SK-N-SH (cell line): ENCODE results near the gene AKAP11. TPM values are rescaled to one million over a fixed set of nuclear protein-coding genes. Genes with fewer than 3 reads are reported as not detected.

Source experiments
- CTCF ChIA-PET: fragments of 300-600, 350-600 bp; formaldehyde crosslinking; extraction: SDS; loops from one replicate; lab custom pipeline; 2021; lab: Yijun Ruan, JAX
- POLR2A ChIA-PET: fragments of 350-600 bp; sonication (Branson Sonifier 250); formaldehyde crosslinking; extraction: SDS; loops from one replicate; lab custom pipeline; 2020; ENCODE audit warnings: antibody characterized with exemption, inconsistent platforms; lab: Yijun Ruan, JAX
- DNase-seq: peaks from one replicate; pipeline ENCODE4 v3.0.0; 2012
- H2AFZ ChIP-seq: fragments of 200-600 bp; sonication (generic); 2 replicates; pipeline ENCODE4 v1.8.1; 2016; ENCODE audit warnings: antibody characterized with exemption, mild to moderate bottlenecking, low read depth
- H3F3A ChIP-seq: fragments of 200-600 bp; sonication (generic); replicated peaks from 2 replicates; pipeline ENCODE3; 2016; ENCODE audit warnings: antibody characterized with exemption, mild to moderate bottlenecking; ENCODE audit not compliant: insufficient read depth
- H3K27ac ChIP-seq, 2 experiments: fragments of 200-500 bp in 1 of 2; fragments of 200-600 bp in 1 of 2; sonication (Bioruptor generic) in 1 of 2; sonication (generic), shearing (Covaris generic) in 1 of 2; 2 replicates each; pipeline versions ENCODE4 v1.5.1 to v1.6.1; 2014 to 2016; ENCODE audit warnings: low read depth in 2 of 2, inconsistent platforms in 1 of 2, low read length in 1 of 2, mild to moderate bottlenecking in 1 of 2, mixed read lengths in 1 of 2
- H3K27me3 ChIP-seq: fragments of 200-600 bp; sonication (generic), shearing (Covaris generic); 2 replicates; pipeline ENCODE4 v1.6.1; 2016; ENCODE audit warnings: mixed run types; ENCODE audit not compliant: insufficient read depth
- H3K36me3 ChIP-seq, 2 experiments: fragments of 200-500 bp in 1 of 2; fragments of 200-600 bp in 1 of 2; sonication (Bioruptor generic) in 1 of 2; sonication (generic) in 1 of 2; replicated peaks in 1 of 2; 2 replicates each; pipeline versions ENCODE3 to v1.5.1; 2014 to 2016; ENCODE audit warnings: low read length in 1 of 2, mild to moderate bottlenecking in 1 of 2; ENCODE audit not compliant: insufficient read depth in 2 of 2, control insufficient read depth in 1 of 2
- H3K4me1 ChIP-seq, 2 experiments: fragments of 200-500 bp in 1 of 2; fragments of 200-600 bp in 1 of 2; sonication (Bioruptor generic) in 1 of 2; sonication (generic), shearing (Covaris generic) in 1 of 2; 2 replicates each; pipeline versions ENCODE4 v1.5.1 to v1.6.1; 2014 to 2016; ENCODE audit warnings: low read depth in 1 of 2, low read length in 1 of 2, mixed run types in 1 of 2; ENCODE audit not compliant: insufficient read depth in 2 of 2, control insufficient read depth in 1 of 2
- H3K4me2 ChIP-seq: fragments of 200-600 bp; sonication (generic), shearing (Covaris generic); 2 replicates; pipeline ENCODE4 v1.6.1; 2017; ENCODE audit warnings: mixed run types
- H3K4me3 ChIP-seq, 2 experiments: fragments of 200-500 bp in 1 of 2; fragments of 200-600 bp in 1 of 2; sonication (Bioruptor generic) in 1 of 2; sonication (generic), shearing (Covaris generic) in 1 of 2; 2 replicates each; pipeline versions ENCODE4 v1.5.1 to v1.8.1; 2014 to 2016; ENCODE audit warnings: low read depth in 2 of 2, inconsistent platforms in 1 of 2, low read length in 1 of 2, mild to moderate bottlenecking in 1 of 2, mixed read lengths in 1 of 2, moderate library complexity in 1 of 2
- H3K79me2 ChIP-seq: fragments of 200-600 bp; sonication (generic); 2 replicates; pipeline ENCODE4 v1.8.1; 2017; ENCODE audit warnings: mild to moderate bottlenecking; ENCODE audit not compliant: insufficient read depth
- H3K9ac ChIP-seq: fragments of 200-600 bp; sonication (generic); 2 replicates; pipeline ENCODE4 v1.6.1; 2017; ENCODE audit warnings: mixed run types
- H3K9me2 ChIP-seq: fragments of 200-600 bp; sonication (generic); 2 replicates; pipeline ENCODE4 v1.6.1; 2017; ENCODE audit warnings: mixed run types
- H3K9me3 ChIP-seq: fragments of 200-600 bp; sonication (generic); 2 replicates; pipeline ENCODE4 v1.6.1; 2017; ENCODE audit warnings: mixed run types, mild to moderate bottlenecking, moderate library complexity
- H4K20me1 ChIP-seq: fragments of 200-600 bp; sonication (generic); 2 replicates; pipeline ENCODE4 v1.6.1; 2017; ENCODE audit warnings: mild to moderate bottlenecking, mixed run types; ENCODE audit not compliant: insufficient read depth
- CHD2 ChIP-seq: fragments of 150-350 bp; IDR thresholded peaks from 2 replicates; pipeline ENCODE4 v1.6.1; 2018; ENCODE audit warnings: low read length; ENCODE audit not compliant: partially characterized antibody
- EP300 ChIP-seq, 2 experiments: IDR thresholded peaks; 2 replicates each; pipeline versions ENCODE4 v1.4.0 to v1.6.1; 2012; ENCODE audit warnings: borderline replicate concordance in 1 of 2, low read depth in 1 of 2, low read length in 1 of 2
- FOXJ3 ChIP-seq: sonication (generic); formaldehyde crosslinking; IDR thresholded peaks from 2 replicates; pipeline ENCODE4 v1.5.1; 2020; ENCODE audit warnings: mild to moderate bottlenecking, missing genetic modification reagents
- FOXM1 ChIP-seq: IDR thresholded peaks from 2 replicates; pipeline ENCODE4 v1.4.0; 2012; ENCODE audit warnings: low read depth, mild to moderate bottlenecking
- GABPA ChIP-seq: IDR thresholded peaks from 2 replicates; pipeline ENCODE4 v1.4.0; 2012; ENCODE audit warnings: low read depth, mild to moderate bottlenecking
- GATA2 ChIP-seq: sonication (generic); formaldehyde crosslinking; IDR thresholded peaks from 2 replicates; pipeline ENCODE4 v1.5.0; 2020; ENCODE audit warnings: mild to moderate bottlenecking, missing genetic modification reagents
- MEF2A ChIP-seq: IDR thresholded peaks from 2 replicates; pipeline ENCODE4 v1.4.0; 2012; ENCODE audit warnings: low read depth, borderline replicate concordance
- MXI1 ChIP-seq: IDR thresholded peaks from 2 replicates; pipeline ENCODE4 v1.6.1; 2012; ENCODE audit warnings: mild to moderate bottlenecking, low read depth, low read length, improper control_type of control experiment
- NRF1 ChIP-seq: IDR thresholded peaks from 2 replicates; pipeline ENCODE4 v1.6.1; 2012; ENCODE audit warnings: low read depth, mild to moderate bottlenecking, low read length
- POLR2AphosphoS5 ChIP-seq: IDR thresholded peaks from 2 replicates; pipeline ENCODE4 v1.6.1; 2012; ENCODE audit warnings: low read depth, low read length
- RCOR1 ChIP-seq: fragments of 150-350 bp; IDR thresholded peaks from 2 replicates; pipeline ENCODE4 v1.6.1; 2017; ENCODE audit warnings: antibody characterized with exemption, low read length
- RFX5 ChIP-seq: IDR thresholded peaks from 2 replicates; pipeline ENCODE4 v1.6.1; 2012; ENCODE audit warnings: mild to moderate bottlenecking, improper control_type of control experiment, low read length
- TAF1 ChIP-seq: IDR thresholded peaks from 2 replicates; pipeline ENCODE4 v1.6.1; 2012; ENCODE audit warnings: low read depth, mild to moderate bottlenecking, low read length, moderate library complexity, borderline replicate concordance
- TCF12 ChIP-seq: IDR thresholded peaks from 2 replicates; pipeline ENCODE4 v1.4.0; 2012
- WGBS: methylation state at CpG from one replicate; pipeline ENCODE4 v1.1.6; 2017; ENCODE audit warnings: low lambda C conversion rate; 5-methylcytosine and 5-hydroxymethylcytosine counted together
- polyA plus RNA-seq, 3 experiments: library from polyadenylated mRNA; depleted of rRNA; stranded (reverse); fragments of >200 nt; gene quantifications; 2 replicates each; pipeline ENCODE4 v1.2.3, GENCODE V29; 2012
- TF ChIP-seq, protein P1 (sequence below): IDR thresholded peaks from 2 replicates; pipeline ENCODE4 v1.4.0; 2012; ENCODE audit warnings: low read depth, borderline replicate concordance
- TF ChIP-seq, protein P2 (sequence below): IDR thresholded peaks from 2 replicates; pipeline ENCODE4 v1.6.1; 2012; ENCODE audit warnings: mild to moderate bottlenecking, low read depth, low read length, moderate library complexity
- TF ChIP-seq, protein P3 (sequence below): IDR thresholded peaks from 2 replicates; pipeline ENCODE4; 2012

Gene AKAP11
- polyA plus RNA-seq, 1 of the 3 experiments (the other 2 are of a cell fraction), result 5.6 TPM

DNA sequence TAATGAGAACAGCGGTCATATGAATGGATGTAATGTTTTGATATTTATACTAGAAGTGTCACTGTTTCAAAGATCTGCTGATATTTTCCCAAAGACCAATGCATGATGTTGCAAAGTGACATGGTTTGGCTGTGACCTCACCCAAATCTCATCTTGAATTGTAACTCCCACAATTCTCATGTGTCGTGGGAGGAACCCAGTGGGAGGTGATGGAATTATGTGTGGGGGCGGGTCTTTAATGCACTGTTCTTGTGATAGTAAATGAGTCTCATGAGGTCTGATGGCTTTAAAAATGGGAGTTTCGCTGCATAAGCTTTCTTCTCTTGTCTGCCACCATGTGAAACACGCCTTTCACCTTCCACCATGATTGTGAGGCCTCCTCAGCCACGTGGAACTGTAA lies 98.3 kb downstream of the AKAP11 start:
- CTCF ChIA-PET, result no interaction called here
- POLR2A ChIA-PET, result no interaction called here

More for the DNA sequence above, 98.3 kb downstream of the AKAP11 start:
- Histone ChIP-seq H3K9me2 (no peaks in the 10 kb centered on the region), H3F3A (no peaks in the 10 kb centered on the region)
- TF ChIP-seq GABPA, result no peak
- TF ChIP-seq TAF1, result no peak
- TF ChIP-seq TCF12, result no peak
- no peak for TF ChIP-seq CHD2
- TF ChIP-seq EP300 (IDR thresholded peaks at IDR 0.05; ENCODE audit: borderline replicate concordance in 1 of 2, low read depth in 1 of 2, low read length in 1 of 2), result no peak
- TF ChIP-seq, protein P1, sequence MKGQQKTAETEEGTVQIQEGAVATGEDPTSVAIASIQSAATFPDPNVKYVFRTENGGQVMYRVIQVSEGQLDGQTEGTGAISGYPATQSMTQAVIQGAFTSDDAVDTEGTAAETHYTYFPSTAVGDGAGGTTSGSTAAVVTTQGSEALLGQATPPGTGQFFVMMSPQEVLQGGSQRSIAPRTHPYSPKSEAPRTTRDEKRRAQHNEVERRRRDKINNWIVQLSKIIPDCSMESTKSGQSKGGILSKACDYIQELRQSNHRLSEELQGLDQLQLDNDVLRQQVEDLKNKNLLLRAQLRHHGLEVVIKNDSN, result no peak
- no peak for TF ChIP-seq POLR2AphosphoS5
- no peak for TF ChIP-seq GATA2 (CRISPR knock-in tag)
- TF ChIP-seq, protein P2, sequence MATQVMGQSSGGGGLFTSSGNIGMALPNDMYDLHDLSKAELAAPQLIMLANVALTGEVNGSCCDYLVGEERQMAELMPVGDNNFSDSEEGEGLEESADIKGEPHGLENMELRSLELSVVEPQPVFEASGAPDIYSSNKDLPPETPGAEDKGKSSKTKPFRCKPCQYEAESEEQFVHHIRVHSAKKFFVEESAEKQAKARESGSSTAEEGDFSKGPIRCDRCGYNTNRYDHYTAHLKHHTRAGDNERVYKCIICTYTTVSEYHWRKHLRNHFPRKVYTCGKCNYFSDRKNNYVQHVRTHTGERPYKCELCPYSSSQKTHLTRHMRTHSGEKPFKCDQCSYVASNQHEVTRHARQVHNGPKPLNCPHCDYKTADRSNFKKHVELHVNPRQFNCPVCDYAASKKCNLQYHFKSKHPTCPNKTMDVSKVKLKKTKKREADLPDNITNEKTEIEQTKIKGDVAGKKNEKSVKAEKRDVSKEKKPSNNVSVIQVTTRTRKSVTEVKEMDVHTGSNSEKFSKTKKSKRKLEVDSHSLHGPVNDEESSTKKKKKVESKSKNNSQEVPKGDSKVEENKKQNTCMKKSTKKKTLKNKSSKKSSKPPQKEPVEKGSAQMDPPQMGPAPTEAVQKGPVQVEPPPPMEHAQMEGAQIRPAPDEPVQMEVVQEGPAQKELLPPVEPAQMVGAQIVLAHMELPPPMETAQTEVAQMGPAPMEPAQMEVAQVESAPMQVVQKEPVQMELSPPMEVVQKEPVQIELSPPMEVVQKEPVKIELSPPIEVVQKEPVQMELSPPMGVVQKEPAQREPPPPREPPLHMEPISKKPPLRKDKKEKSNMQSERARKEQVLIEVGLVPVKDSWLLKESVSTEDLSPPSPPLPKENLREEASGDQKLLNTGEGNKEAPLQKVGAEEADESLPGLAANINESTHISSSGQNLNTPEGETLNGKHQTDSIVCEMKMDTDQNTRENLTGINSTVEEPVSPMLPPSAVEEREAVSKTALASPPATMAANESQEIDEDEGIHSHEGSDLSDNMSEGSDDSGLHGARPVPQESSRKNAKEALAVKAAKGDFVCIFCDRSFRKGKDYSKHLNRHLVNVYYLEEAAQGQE, result no peak
- TF ChIP-seq NRF1, result no peak
- TF ChIP-seq, protein P3, sequence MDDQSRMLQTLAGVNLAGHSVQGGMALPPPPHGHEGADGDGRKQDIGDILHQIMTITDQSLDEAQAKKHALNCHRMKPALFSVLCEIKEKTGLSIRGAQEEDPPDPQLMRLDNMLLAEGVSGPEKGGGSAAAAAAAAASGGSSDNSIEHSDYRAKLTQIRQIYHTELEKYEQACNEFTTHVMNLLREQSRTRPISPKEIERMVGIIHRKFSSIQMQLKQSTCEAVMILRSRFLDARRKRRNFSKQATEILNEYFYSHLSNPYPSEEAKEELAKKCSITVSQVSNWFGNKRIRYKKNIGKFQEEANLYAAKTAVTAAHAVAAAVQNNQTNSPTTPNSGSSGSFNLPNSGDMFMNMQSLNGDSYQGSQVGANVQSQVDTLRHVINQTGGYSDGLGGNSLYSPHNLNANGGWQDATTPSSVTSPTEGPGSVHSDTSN, result no peak
- no peak for TF ChIP-seq MEF2A
- no peak for TF ChIP-seq FOXM1
- TF ChIP-seq FOXJ3 (CRISPR knock-in tag), result no peak
- no peak for TF ChIP-seq RCOR1
- TF ChIP-seq RFX5, result no peak
- TF ChIP-seq MXI1, result no peak
- TF ChIP-seq, all 33 proteins: peak for 0
- 47% methylated on average over 6 of the region's 6 CpGs for WGBS
- Histone ChIP-seq H3K4me3 (no peak overlapping the region), H3K9ac (no peak overlapping the region), H3K36me3 (no peaks in the 10 kb centered on the region), H2AFZ (no peak overlapping the region), H4K20me1 (no peaks in the 10 kb centered on the region), H3K9me3 (no peaks in the 10 kb centered on the region), H3K27ac (no peak overlapping the region), H3K4me1 (no peaks in the 10 kb centered on the region), H3K4me2 (no peak overlapping the region), H3K27me3 (no peaks in the 10 kb centered on the region), H3K79me2 (no peaks in the 10 kb centered on the region)
- no peak for DNase-seq

Other genes starting within 250 kb of the AKAP11 start
- 2.5 and 3.2 TPM in 2 replicates for gene DGKH, start 223.5 kb upstream of the AKAP11 start, polyA plus RNA-seq (2012; rRNA removed)